WERI-Rb-1 (cell line): ENCODE measurements around the gene MYO15A.
A peak's percentile ranks its signal among the peaks of the same experiment; 100 is the strongest.

ENCODE experiments used
- DNase-seq: peaks from one replicate; pipeline ENCODE4 v3.0.0-alpha.2; 2020
- H3K27ac ChIP-seq: fragments of 250-450 bp; sonication (Bioruptor Pico); 2 replicates; pipeline ENCODE4 v1.5.1; 2020; ENCODE audit warnings: mild to moderate bottlenecking, moderate library complexity
- H3K27me3 ChIP-seq: fragments of 250-450 bp; sonication (Bioruptor Pico); 2 replicates; pipeline ENCODE4 v1.5.1; 2021; ENCODE audit warnings: mild to moderate bottlenecking, low read depth, moderate library complexity; ENCODE audit not compliant: insufficient read depth, severe bottlenecking
- H3K36me3 ChIP-seq: fragments of 250-450 bp; sonication (Bioruptor Pico); 2 replicates; pipeline ENCODE4 v1.5.1; 2020; ENCODE audit warnings: mild to moderate bottlenecking, moderate library complexity
- H3K4me3 ChIP-seq: 2 replicates; pipeline ENCODE4 v1.5.1; 2011; ENCODE audit warnings: low read depth, mild to moderate bottlenecking, control low read depth, low read length
- H3K9me3 ChIP-seq: fragments of 250-450 bp; sonication (Bioruptor Pico); 2 replicates; pipeline ENCODE4 v1.5.1; 2021; ENCODE audit warnings: mild to moderate bottlenecking, moderate library complexity; ENCODE audit not compliant: severe bottlenecking
- CTCF ChIP-seq: IDR thresholded peaks from 2 replicates; pipeline ENCODE4 v1.5.1; 2011; ENCODE audit warnings: low read depth, mild to moderate bottlenecking, control low read depth, inconsistent platforms, low read length

MYO15A gene

GRCh38 chr17:18079543-18079942, 29.0 kb upstream of the MYO15A start:
- no peaks in the 10 kb centered on the region for H3K36me3 ChIP-seq
- no peak for DNase-seq
- H3K27ac ChIP-seq = no peak overlapping the region
- H3K27me3 ChIP-seq = no peaks in the 10 kb centered on the region
- no peaks in the 10 kb centered on the region for H3K9me3 ChIP-seq
- TF ChIP-seq CTCF = no peak
- H3K4me3 ChIP-seq = no peak overlapping the region

- Histone ChIP-seq H3K36me3 (no peaks in the 10 kb centered on the region), H3K27ac (no peak overlapping the region), H3K9me3 (no peaks in the 10 kb centered on the region), H3K4me3 (no peak overlapping the region), H3K27me3 (no peaks in the 10 kb centered on the region)
- no peak for TF ChIP-seq CTCF
- DNase-seq = no peak
Measured at GRCh38 chr17:18084256-18084655, 24.3 kb upstream of the MYO15A start.

DNA sequence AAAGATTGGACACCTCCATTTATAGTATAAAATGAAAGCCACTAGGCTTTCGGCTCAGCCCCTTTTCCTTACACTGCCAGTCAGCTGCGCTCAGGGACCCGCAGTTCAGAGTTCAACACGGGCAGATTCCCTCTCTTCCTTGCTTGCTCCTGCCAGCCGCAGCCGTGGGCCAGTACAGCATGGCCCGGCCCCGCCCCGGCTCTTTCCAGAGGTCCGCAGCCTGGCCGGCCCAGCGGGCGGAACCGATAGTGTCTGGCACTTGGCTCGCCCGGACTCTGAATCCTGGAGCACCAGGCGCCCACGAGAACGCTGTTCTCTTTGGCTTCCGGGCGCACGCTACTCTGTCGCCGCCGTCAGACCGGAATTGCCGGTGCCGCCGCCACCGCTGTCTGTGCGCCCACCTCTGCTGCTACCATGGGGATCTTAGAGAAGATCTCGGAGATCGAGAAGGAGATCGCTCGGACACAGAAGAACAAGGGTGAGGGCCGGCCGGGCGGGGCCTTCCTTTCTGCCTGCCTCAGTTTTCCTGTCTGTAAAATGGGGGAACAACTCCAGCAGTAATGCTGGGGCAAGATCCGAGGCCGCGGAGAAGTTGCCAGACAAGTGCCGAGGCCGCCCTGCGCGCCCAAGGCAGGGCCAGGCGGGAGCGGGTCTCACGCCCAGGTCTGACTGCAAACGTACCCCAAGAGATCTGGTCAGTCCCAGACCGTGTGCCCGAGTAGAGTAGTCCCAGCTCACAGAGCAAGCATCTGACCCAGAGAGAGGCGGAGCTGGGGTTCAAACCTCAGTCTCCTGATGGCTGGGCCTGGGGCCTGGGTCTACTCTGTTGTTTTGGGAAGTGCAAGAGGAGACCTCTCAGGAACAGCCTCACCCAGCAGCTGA, 20.7 kb upstream of the MYO15A start, which contains the start of gene DRG2:
DRG2 (plus strand) TSS at position 339 of the 882 bp plus-strand sequence; CDS start at position 415, 76 bp downstream.
- H3K27ac ChIP-seq = peak within 1 kb of the TSS; percentile 61
- no peaks in the 10 kb centered on the region; the same call in 1 of the 2 replicates for H3K36me3 ChIP-seq
- peak; percentile 81 for DNase-seq
- TF ChIP-seq CTCF = no peak
- H3K9me3 ChIP-seq = no peaks in the 10 kb centered on the region
- H3K27me3 ChIP-seq = no peaks in the 10 kb centered on the region
- H3K4me3 ChIP-seq = peak within 1 kb of the TSS; percentile 57

DNA sequence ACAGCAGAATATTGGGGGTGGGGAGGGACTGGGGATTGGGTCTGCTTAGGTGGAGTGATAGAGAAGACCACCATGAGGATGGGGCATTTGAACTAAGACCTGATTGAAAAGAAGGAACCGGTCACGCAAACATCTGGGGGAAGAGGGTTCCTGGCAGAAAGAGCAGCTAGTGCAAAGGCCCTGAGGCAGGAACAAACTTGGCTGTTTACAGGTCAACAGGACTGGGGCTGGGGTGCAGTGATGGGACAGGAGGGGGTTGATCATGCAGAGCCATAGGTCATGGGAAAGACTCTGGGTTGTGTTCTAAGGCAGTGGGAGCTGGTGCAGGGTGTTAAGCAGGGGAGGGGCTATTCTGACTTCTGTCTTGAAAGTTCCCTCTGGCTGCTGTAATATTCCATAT, 18.9 kb upstream of the MYO15A start:
- no peak for DNase-seq
- no peak for TF ChIP-seq CTCF
- no peaks in the 10 kb centered on the region for H3K27me3 ChIP-seq
- H3K9me3 ChIP-seq = no peaks in the 10 kb centered on the region
- peaks cover 8% of the 10 kb centered on the region for H3K36me3 ChIP-seq
- H3K4me3 ChIP-seq = no peak overlapping the region
- no peak overlapping the region for H3K27ac ChIP-seq

DNA sequence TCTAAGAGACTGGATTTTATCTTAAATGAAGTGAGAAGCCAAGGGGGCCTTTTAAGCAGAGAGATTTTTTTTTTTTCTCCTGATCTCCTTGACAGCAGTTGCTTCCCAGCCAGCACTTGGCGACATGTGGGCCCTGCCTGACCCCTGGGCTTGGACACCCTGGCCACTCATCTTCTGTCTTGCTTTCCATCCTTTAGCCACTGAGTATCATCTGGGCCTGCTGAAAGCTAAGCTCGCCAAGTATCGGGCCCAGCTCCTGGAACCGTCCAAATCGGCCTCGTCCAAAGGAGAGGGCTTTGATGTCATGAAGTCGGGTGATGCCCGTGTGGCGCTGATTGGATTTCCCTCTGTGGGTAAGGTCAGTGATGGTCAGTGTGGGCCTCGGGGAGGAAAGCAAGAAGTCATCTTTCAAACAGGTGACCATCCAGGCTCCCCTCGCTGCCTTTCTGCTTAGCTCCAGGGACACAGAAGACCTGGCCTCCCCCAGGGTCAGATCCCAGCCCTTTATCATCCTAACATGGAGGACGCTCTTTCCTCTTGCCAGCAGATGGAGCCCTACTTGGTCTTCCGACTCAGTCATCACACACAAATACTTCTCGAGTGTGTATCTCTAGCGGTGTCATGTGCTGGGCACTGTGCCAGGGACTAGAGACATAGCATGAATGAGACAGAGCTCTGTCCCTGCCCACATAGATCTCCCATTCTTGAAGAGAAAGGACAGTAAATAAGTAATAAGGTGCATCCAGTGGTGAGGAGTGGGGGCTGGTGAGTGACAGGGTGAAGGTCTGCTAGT, 14.7 kb upstream of the MYO15A start:
- peak; percentile 75 for TF ChIP-seq CTCF
- no peak overlapping the region; the same call in 1 of the 2 replicates for H3K27ac ChIP-seq
- DNase-seq = peak; percentile 56
- no peaks in the 10 kb centered on the region for H3K27me3 ChIP-seq
- peaks cover 10% of the 10 kb centered on the region for H3K36me3 ChIP-seq
- H3K4me3 ChIP-seq = no peak overlapping the region
- H3K9me3 ChIP-seq = no peaks in the 10 kb centered on the region
